GM23338 (cell line): ENCODE measurements around the gene ANKRD53.

ENCODE experiments used
- CREB1 ChIP-seq: fragments of 250-450 bp; sonication (Bioruptor Pico); IDR thresholded peaks from 2 replicates; pipeline ENCODE4 v1.5.0; 2020; ENCODE audit warnings: low read depth, mild to moderate bottlenecking, moderate library complexity
- EZH2 ChIP-seq: fragments of 200-600 bp; sonication (generic); IDR thresholded peaks from one replicate; pipeline ENCODE4 v1.8.0; 2017; ENCODE audit warnings: antibody characterized with exemption, mild to moderate bottlenecking, low read depth; ENCODE audit not compliant: unreplicated experiment
- EZH2phosphoT487 ChIP-seq: fragments of 200-600 bp; sonication (generic); IDR thresholded peaks from one replicate; pipeline ENCODE4 v1.8.1; 2018; ENCODE audit warnings: antibody characterized with exemption; ENCODE audit not compliant: unreplicated experiment
- JUNB ChIP-seq: IDR thresholded peaks from one replicate; pipeline ENCODE4 v1.6.1; 2016; ENCODE audit warnings: antibody characterized with exemption; ENCODE audit not compliant: unreplicated experiment
- NANOG ChIP-seq: IDR thresholded peaks from 2 replicates; pipeline ENCODE4 v1.6.1; 2016; ENCODE audit warnings: antibody characterized with exemption, borderline replicate concordance
- POLR2AphosphoS5 ChIP-seq: IDR thresholded peaks from 2 replicates; pipeline ENCODE4 v1.6.1; 2016; ENCODE audit warnings: antibody characterized with exemption, low read depth
- STAT1 ChIP-seq: IDR thresholded peaks from one replicate; pipeline ENCODE4 v1.6.1; 2016; ENCODE audit warnings: antibody characterized with exemption; ENCODE audit not compliant: unreplicated experiment
- TF ChIP-seq, protein P1 (sequence below), 2 experiments: fragments of 200-600 bp in 1 of 2; sonication (generic) in 1 of 2; conservative IDR thresholded peaks; 2 replicates each; pipeline versions ENCODE4 v1.5.1 to v1.6.1; 2016 to 2017; ENCODE audit warnings: antibody characterized with exemption in 2 of 2, low read depth in 2 of 2, mild to moderate bottlenecking in 2 of 2, moderate library complexity in 1 of 2
- TF ChIP-seq, protein P2 (sequence below): IDR thresholded peaks from one replicate; pipeline ENCODE4 v1.6.1; 2018; ENCODE audit warnings: antibody characterized with exemption; ENCODE audit not compliant: unreplicated experiment
- TF ChIP-seq, protein P3 (sequence below): IDR thresholded peaks from 2 replicates; pipeline ENCODE4 v1.6.1; 2016; ENCODE audit warnings: antibody characterized with exemption

DNA sequence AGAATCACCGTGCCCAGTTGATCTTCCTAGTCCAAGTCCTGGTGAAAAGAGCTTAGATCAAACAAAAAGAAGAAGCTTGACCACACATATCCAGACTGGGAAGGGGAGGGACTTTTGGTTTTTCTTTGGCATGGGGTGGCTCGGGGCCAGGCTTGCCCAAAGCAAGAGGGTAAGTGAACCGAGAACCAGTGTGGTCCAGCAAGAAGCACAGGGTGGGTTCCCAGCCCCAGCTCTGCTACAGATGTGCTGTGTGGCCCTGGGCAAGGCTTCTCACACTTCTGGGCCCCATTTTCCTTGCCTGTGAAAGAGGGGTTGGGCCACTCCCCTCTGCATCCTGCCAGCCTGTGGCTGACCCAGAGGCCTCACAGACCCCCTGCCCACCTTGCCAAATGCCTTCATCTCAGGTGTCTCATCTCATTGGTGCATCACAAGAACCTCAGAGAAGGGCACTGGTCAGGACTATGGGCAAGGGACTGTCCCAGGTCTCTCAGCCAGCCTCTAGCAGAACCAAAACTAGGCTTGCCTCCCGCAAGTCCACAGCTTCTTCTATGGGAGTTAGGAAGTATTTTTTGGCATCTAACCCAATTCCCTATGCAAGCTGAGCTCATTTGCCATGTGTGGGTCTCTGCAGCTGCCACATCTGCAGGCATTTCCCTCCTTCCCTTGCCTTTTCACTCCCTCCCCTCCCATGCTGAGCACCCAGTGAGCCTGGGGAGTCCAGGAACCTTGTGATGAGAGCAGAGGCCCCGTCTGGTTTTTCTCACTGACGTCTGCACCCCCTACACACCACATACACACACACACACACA, 35.8 kb upstream of the ANKRD53 start:
- TF ChIP-seq, protein P1, sequence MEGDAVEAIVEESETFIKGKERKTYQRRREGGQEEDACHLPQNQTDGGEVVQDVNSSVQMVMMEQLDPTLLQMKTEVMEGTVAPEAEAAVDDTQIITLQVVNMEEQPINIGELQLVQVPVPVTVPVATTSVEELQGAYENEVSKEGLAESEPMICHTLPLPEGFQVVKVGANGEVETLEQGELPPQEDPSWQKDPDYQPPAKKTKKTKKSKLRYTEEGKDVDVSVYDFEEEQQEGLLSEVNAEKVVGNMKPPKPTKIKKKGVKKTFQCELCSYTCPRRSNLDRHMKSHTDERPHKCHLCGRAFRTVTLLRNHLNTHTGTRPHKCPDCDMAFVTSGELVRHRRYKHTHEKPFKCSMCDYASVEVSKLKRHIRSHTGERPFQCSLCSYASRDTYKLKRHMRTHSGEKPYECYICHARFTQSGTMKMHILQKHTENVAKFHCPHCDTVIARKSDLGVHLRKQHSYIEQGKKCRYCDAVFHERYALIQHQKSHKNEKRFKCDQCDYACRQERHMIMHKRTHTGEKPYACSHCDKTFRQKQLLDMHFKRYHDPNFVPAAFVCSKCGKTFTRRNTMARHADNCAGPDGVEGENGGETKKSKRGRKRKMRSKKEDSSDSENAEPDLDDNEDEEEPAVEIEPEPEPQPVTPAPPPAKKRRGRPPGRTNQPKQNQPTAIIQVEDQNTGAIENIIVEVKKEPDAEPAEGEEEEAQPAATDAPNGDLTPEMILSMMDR (conservative IDR thresholded peaks at IDR 0.05; ENCODE audit: low read depth in 2 of 2) = no peak
- TF ChIP-seq NANOG = no peak
- no peak for TF ChIP-seq EZH2phosphoT487
- TF ChIP-seq POLR2AphosphoS5 = no peak
- TF ChIP-seq, protein P2, sequence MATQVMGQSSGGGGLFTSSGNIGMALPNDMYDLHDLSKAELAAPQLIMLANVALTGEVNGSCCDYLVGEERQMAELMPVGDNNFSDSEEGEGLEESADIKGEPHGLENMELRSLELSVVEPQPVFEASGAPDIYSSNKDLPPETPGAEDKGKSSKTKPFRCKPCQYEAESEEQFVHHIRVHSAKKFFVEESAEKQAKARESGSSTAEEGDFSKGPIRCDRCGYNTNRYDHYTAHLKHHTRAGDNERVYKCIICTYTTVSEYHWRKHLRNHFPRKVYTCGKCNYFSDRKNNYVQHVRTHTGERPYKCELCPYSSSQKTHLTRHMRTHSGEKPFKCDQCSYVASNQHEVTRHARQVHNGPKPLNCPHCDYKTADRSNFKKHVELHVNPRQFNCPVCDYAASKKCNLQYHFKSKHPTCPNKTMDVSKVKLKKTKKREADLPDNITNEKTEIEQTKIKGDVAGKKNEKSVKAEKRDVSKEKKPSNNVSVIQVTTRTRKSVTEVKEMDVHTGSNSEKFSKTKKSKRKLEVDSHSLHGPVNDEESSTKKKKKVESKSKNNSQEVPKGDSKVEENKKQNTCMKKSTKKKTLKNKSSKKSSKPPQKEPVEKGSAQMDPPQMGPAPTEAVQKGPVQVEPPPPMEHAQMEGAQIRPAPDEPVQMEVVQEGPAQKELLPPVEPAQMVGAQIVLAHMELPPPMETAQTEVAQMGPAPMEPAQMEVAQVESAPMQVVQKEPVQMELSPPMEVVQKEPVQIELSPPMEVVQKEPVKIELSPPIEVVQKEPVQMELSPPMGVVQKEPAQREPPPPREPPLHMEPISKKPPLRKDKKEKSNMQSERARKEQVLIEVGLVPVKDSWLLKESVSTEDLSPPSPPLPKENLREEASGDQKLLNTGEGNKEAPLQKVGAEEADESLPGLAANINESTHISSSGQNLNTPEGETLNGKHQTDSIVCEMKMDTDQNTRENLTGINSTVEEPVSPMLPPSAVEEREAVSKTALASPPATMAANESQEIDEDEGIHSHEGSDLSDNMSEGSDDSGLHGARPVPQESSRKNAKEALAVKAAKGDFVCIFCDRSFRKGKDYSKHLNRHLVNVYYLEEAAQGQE = no peak
- no peak for TF ChIP-seq JUNB
- no peak for TF ChIP-seq EZH2
- TF ChIP-seq, protein P3, sequence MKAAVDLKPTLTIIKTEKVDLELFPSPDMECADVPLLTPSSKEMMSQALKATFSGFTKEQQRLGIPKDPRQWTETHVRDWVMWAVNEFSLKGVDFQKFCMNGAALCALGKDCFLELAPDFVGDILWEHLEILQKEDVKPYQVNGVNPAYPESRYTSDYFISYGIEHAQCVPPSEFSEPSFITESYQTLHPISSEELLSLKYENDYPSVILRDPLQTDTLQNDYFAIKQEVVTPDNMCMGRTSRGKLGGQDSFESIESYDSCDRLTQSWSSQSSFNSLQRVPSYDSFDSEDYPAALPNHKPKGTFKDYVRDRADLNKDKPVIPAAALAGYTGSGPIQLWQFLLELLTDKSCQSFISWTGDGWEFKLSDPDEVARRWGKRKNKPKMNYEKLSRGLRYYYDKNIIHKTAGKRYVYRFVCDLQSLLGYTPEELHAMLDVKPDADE = no peak
- TF ChIP-seq CREB1 (CRISPR knock-in tag) = no peak
- no peak for TF ChIP-seq STAT1
